Activated naive CD4-positive, alpha-beta T cell treated with anti-CD3 and anti-CD28 coated beads, Interleukin-2, amount 50 U/mL, for 24 hours (primary cell): ENCODE data around the gene ZNF521.
A peak's percentile ranks its signal among the peaks of the same experiment; 100 is the strongest.

ENCODE experiments used
- H3K27ac Mint-ChIP-seq: one replicate; pipeline ENCODE4 v1.8.0; 2021; ENCODE audit warnings: mild to moderate bottlenecking, mixed read lengths
- H3K27me3 Mint-ChIP-seq: one replicate; pipeline ENCODE4 v1.8.0; 2021; ENCODE audit warnings: mixed read lengths
- H3K36me3 Mint-ChIP-seq: one replicate; pipeline ENCODE4 v1.8.0; 2021; ENCODE audit warnings: mixed read lengths
- H3K4me1 Mint-ChIP-seq: one replicate; pipeline ENCODE4 v1.8.0; 2021; ENCODE audit warnings: mixed read lengths
- H3K4me3 Mint-ChIP-seq: one replicate; pipeline ENCODE4 v1.8.0; 2021; ENCODE audit warnings: mild to moderate bottlenecking, mixed read lengths
- H3K9me3 Mint-ChIP-seq: one replicate; pipeline ENCODE4 v1.8.0; 2021; ENCODE audit warnings: mixed read lengths

Gene ZNF521

DNA sequence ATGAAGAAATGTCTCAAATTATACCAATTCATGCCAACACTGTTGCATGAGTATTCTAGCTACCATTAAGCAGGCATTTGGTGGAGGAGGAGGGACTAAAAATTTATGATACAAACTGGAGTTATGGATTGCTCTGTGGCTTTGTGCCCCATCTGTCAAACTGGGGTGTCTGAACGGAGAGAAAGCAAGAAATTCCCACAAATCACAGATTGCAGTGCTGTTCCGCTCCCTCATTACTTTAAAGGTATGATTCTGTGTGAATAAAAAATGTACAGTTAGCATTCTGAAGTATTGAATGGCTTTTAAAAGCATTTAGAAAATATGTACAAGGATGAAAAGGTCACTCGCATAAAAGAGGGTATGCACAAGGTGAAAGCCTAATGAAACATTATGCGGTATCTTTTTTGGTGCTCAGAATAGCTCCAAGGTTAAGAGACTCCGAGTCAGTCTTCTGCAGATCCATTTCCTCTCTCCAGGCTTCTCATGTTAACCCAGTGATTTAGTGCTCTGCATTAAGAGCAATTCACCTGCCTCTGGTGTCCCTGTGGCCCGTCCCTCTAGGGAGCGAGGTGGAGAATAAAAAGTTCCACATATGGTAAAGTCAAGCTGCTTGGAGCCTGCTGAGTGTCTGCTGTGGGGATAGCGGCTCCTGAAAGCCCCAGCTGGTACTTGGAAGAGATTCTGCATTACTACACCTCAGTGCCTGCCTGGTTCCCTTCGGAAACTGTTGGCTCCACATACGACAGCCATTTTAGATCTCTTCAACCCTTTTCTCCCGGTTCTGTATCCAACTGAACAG is 184.2 kb downstream of the ZNF521 start:
- no peaks in the 10 kb centered on the region for H3K9me3 Mint-ChIP-seq
- H3K4me3 Mint-ChIP-seq, result no peak overlapping the region
- peaks cover 1% of the 10 kb centered on the region for H3K27me3 Mint-ChIP-seq
- no peaks in the 10 kb centered on the region for H3K36me3 Mint-ChIP-seq
- peaks cover 27% of the 10 kb centered on the region for H3K4me1 Mint-ChIP-seq
- H3K27ac Mint-ChIP-seq, result no peak overlapping the region

DNA sequence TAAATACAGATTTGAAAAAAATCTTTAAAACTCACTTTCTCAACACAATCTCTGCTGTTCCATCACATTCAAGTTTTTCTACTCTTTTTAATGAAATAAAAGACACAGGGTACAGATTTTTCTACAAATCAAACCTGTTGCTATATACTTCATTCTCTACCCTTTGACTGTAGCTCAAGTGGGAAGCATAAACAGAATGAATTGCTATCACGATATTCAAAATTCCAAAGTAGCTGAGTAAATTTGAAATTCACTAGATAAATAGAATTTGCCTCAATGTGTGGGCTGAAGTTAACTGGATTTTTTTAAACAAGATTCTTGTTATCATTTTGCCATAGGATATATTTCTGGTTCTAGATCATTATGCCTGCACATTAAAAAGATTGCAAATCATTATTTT is 185.9 kb downstream of the ZNF521 start:
- peaks cover 27% of the 10 kb centered on the region for H3K4me1 Mint-ChIP-seq
- H3K27me3 Mint-ChIP-seq, result peaks cover 3% of the 10 kb centered on the region
- no peaks in the 10 kb centered on the region for H3K36me3 Mint-ChIP-seq
- no peaks in the 10 kb centered on the region for H3K9me3 Mint-ChIP-seq
- no peak overlapping the region for H3K4me3 Mint-ChIP-seq
- no peak overlapping the region for H3K27ac Mint-ChIP-seq

DNA sequence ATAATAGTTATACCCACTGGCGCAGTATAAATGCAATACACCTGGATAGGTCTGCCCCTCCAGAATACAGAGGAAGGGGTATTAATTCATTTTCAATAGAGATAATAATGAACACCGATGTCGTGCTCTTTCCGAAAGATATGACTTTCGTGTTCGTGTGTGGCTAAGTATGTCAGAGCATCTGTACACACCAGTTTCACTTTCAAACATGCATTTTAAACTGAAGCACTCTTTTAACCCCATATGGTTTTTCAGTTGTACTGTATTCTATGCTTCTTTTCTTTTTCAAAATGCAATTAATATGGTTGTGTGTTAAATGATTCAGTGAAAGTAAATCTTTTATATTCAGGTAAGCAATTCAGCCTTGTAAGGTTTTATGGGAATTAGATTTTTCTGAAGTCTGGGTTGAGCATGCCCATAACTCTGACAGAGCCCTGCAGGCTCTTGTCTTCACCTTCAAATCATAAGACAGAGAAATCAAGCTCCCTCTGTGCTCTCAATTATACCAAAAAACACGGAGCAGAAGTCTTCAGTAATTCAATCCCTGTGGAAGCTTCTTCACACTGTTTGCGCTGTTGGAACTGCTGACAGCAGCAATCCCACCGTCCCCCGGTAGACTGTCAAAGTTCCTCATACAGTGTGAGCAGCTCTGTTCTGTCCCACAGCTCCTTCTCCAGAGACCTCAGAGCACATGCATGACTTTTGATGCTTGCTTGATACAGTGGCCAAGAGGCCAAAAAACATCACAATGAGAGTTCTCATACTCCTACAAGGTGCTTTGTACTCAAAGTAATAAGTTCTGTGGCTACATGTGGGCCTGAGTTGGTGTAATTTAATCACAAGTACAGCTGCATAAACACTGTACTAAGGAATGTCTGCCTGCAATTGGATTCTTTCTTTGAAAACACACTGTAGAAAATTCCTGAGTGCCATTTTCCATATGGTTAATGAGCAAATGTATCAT is 186.8 kb downstream of the ZNF521 start:
- no peaks in the 10 kb centered on the region for H3K9me3 Mint-ChIP-seq
- H3K27ac Mint-ChIP-seq, result no peak overlapping the region
- no peaks in the 10 kb centered on the region for H3K36me3 Mint-ChIP-seq

DNA sequence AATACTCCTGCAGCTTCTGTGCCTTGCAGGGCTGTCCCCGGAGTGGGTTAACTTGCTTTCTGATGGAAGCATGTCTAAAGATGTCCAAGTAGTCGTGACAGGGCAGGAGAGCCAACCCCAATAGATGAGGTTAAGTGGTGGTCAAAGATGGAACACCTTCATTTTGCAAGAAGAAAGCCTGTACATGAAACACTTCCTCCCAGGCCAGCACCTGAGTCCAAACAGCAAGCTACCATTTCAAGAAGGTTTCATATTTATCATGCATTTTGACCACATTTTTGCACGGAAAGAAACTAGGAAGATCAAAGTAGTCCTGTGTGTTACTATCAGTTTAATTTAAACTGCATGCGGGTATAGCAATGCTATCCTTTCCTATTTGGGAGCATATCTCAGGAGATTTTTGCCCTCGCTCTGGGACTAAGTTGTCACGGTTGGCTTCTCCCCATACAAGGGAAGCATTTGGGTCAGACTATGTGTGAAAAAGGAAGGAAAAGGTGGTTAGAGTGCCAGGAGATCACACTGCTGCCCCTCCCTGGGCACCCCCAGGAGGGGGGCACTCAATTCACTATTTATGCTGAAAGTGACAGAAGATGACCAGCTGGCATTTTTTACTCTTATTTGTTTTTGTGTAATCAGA is 187.6 kb downstream of the ZNF521 start:
- H3K36me3 Mint-ChIP-seq, result no peaks in the 10 kb centered on the region
- no peaks in the 10 kb centered on the region for H3K9me3 Mint-ChIP-seq
- no peak overlapping the region for H3K27ac Mint-ChIP-seq
- H3K4me3 Mint-ChIP-seq, result peak overlapping the region; percentile 74
- peaks cover 3% of the 10 kb centered on the region for H3K27me3 Mint-ChIP-seq
- peaks cover 27% of the 10 kb centered on the region for H3K4me1 Mint-ChIP-seq

More for the DNA sequence above, 186.8 kb downstream of the ZNF521 start:
- Mint-ChIP-seq H3K4me3 (peak overlapping the region; percentile 74), H3K27me3 (peaks cover 3% of the 10 kb centered on the region), H3K4me1 (peaks cover 27% of the 10 kb centered on the region)

DNA sequence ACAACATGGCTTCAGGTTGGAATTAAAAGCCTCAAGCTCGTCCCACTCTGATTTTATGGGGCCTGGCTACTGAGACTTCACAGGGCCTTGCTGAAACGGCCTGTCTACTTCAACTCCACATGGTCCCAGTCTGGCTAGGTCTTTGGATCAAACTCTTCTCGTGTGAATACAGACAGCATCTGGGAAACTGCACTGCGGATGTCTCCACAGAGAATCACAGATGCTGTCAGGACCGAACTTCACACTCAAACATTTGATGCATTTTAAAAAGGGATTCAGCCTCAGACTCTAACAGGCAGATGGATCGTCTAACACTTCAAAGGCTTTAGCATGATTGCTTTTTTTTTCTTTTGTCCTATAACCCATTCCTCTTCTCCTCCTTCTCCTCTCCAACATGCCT is 198.5 kb downstream of the ZNF521 start:
- H3K4me3 Mint-ChIP-seq, result no peak overlapping the region
- H3K27me3 Mint-ChIP-seq, result peaks cover 2% of the 10 kb centered on the region
- no peaks in the 10 kb centered on the region for H3K36me3 Mint-ChIP-seq
- H3K9me3 Mint-ChIP-seq, result peaks cover 5% of the 10 kb centered on the region
- no peak overlapping the region for H3K27ac Mint-ChIP-seq
- H3K4me1 Mint-ChIP-seq, result no peaks in the 10 kb centered on the region

DNA sequence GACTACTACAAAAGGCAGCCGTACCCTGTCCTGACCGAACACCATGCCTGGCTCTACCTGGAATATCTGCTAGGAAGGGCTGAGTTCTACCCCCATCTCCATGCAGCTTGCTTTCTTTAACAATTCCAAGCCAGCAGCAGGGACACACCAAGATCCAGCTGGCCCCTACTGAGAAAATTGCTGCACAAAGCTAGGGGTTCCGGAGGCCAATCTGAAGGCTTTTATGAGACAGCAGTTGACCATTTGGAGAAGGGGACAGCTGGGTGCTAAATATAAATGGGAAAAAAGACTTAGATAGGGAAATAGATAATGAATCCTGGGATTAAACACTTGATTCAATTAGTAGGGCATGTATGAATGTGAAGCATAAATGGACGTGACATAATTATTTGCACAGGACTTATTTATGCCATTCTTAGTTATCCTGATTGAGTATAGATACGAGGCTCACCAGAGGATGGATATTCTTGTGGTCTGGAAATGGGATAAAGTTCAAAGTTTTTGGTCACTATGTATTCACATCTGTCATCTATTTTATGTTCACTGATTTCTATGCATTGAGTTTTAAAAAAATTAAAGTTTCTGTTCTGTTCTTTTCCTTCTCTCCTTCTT is 204.0 kb downstream of the ZNF521 start:
- Mint-ChIP-seq H3K9me3 (no peaks in the 10 kb centered on the region), H3K4me3 (no peak overlapping the region), H3K27ac (no peak overlapping the region), H3K36me3 (no peaks in the 10 kb centered on the region), H3K4me1 (no peaks in the 10 kb centered on the region), H3K27me3 (no peaks in the 10 kb centered on the region)

DNA sequence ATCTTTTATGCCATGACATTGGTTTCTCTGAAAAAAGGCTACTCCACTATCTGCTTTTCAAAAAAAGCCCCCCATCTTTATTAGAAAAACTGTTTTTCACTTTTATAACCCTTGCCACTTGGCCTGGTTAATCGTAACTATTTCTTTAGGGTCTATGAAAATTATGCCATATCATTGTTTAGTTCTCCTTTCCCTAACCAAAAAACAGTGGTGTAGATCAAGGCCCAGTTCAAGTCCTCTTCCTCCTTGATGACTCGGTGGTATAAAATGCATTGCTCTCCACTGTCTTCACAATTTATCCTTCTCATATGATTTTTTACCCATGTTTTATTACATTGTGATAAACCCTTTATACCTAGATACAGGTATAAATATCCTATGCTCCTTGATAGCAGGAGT is 205.5 kb downstream of the ZNF521 start:
- Mint-ChIP-seq H3K27ac (no peak overlapping the region), H3K27me3 (no peaks in the 10 kb centered on the region), H3K4me1 (no peaks in the 10 kb centered on the region), H3K4me3 (no peak overlapping the region), H3K9me3 (no peaks in the 10 kb centered on the region), H3K36me3 (no peaks in the 10 kb centered on the region)

DNA sequence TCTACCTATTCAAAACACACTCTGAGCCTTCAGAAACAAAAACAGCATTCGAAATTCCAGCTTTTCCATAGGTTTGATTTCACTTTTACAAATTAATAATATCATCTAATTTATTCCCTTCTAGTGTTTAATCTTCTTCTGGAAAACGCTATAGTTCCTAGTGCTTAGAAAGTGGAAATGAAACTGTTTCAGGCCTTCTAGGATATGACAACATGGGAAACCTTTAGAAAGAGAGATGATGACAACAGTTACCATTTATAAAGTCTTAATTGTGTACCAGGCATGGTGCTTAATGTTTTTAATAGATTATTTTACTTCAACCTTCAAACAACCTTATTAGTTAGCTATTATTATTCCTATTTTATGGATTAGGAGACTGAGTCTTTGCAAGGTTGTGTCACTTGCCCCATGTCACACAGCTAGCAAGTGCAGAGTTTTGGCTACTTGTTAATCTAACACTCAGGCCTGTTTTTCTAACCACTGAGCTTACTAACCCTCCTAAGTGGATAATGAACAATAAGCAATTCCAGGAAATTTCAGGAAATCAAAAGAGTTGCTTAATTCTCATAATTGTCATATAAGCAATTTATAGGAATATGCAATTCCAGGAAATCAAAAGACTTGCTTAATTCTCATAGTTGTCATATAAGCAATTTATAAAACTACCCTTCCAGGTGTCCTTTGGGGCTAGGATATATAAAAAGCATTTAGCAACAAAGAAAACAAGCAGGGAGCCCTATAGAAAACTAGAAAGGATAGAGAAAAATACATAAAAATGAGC is 206.0 kb downstream of the ZNF521 start:
- H3K27ac Mint-ChIP-seq, result no peak overlapping the region
- no peaks in the 10 kb centered on the region for H3K36me3 Mint-ChIP-seq
- H3K4me1 Mint-ChIP-seq, result no peaks in the 10 kb centered on the region
- H3K4me3 Mint-ChIP-seq, result no peak overlapping the region
- H3K27me3 Mint-ChIP-seq, result no peaks in the 10 kb centered on the region
- no peaks in the 10 kb centered on the region for H3K9me3 Mint-ChIP-seq

DNA sequence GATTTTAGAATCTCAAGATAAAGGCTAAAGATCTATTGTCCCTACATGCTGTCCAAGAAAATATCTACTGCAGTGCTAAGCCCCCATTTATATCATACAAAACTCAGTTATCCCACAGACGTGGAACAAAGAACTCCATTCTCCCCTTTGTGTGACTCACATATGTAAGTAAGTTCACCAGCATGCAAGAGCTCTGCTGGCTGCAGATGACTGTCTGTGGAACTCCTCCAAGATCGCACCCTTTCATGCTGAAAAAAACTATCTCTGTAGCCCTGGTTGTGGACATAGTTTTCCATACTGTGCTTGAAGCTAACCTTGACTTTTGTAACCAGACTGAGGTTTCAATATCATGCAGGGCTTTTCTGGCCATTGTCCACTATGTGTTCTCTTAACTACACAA is 207.1 kb downstream of the ZNF521 start:
- H3K9me3 Mint-ChIP-seq, result no peaks in the 10 kb centered on the region
- no peak overlapping the region for H3K4me3 Mint-ChIP-seq
- H3K27me3 Mint-ChIP-seq, result no peaks in the 10 kb centered on the region
- no peaks in the 10 kb centered on the region for H3K4me1 Mint-ChIP-seq
- no peak overlapping the region for H3K27ac Mint-ChIP-seq
- H3K36me3 Mint-ChIP-seq, result no peaks in the 10 kb centered on the region

DNA sequence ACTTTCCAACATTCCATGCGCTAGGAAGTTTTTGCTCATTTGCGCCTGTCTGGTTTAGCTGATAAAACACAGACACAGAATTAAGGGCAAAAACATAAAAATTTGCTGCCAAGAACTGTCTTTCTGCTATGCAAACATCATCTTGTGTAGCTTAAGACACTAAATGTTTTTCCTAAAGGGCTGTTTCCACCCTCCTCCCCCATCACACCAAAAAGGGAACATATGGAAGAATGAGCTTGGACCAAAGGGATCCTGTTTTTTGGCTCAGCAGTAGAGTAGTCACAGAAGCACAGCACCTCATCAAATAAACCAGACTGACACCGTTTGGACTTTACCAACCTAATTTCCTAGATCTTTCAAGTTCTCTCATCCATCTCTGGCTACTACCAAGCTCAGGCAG is 210.1 kb downstream of the ZNF521 start:
- H3K4me1 Mint-ChIP-seq, result no peaks in the 10 kb centered on the region
- H3K36me3 Mint-ChIP-seq, result no peaks in the 10 kb centered on the region
- no peaks in the 10 kb centered on the region for H3K9me3 Mint-ChIP-seq
- no peaks in the 10 kb centered on the region for H3K27me3 Mint-ChIP-seq
- H3K27ac Mint-ChIP-seq, result no peak overlapping the region
- no peak overlapping the region for H3K4me3 Mint-ChIP-seq

DNA sequence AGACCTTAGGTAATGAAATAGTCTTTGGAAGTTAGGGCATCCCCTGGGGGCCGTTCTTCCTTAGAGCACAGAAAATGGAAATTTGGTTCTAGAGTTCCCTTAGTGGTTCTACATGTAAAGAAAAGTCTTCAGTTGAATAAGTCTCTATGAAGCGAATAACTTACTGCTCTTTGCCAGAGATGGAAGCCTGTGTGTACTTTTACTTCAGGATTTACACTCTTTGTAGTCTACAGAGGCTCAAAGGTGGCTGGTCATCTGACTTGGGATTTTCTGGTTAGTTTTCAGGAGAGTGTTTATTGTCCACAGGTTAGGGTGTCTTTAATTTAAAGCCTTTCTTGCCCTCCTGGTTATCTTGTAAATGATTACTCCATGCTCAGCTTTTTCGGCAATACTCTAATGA is 210.6 kb downstream of the ZNF521 start:
- Mint-ChIP-seq H3K4me3 (no peak overlapping the region), H3K4me1 (no peaks in the 10 kb centered on the region), H3K27me3 (peaks cover under 1% of the 10 kb centered on the region), H3K27ac (no peak overlapping the region), H3K9me3 (no peaks in the 10 kb centered on the region), H3K36me3 (no peaks in the 10 kb centered on the region)

DNA sequence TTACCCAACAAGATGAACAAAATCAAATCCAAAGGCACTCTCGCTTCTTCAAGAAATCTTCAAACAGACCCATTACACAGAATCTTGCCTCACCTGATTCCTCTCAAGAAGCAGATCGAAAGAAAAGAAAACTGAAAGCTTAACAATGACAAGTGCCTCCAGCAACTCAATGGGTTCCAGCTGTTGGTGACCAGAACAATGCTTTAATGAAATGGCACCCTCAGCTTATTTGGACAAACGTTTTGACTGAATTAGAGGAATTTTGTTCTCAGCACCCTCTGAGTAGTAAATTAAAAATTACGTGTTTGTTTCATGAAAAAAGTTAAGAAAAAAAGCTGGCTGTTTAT is 211.0 kb downstream of the ZNF521 start:
- peaks cover 1% of the 10 kb centered on the region for H3K27me3 Mint-ChIP-seq
- no peak overlapping the region for H3K4me3 Mint-ChIP-seq
- no peak overlapping the region for H3K27ac Mint-ChIP-seq
- no peaks in the 10 kb centered on the region for H3K9me3 Mint-ChIP-seq
- no peaks in the 10 kb centered on the region for H3K36me3 Mint-ChIP-seq
- no peaks in the 10 kb centered on the region for H3K4me1 Mint-ChIP-seq

DNA sequence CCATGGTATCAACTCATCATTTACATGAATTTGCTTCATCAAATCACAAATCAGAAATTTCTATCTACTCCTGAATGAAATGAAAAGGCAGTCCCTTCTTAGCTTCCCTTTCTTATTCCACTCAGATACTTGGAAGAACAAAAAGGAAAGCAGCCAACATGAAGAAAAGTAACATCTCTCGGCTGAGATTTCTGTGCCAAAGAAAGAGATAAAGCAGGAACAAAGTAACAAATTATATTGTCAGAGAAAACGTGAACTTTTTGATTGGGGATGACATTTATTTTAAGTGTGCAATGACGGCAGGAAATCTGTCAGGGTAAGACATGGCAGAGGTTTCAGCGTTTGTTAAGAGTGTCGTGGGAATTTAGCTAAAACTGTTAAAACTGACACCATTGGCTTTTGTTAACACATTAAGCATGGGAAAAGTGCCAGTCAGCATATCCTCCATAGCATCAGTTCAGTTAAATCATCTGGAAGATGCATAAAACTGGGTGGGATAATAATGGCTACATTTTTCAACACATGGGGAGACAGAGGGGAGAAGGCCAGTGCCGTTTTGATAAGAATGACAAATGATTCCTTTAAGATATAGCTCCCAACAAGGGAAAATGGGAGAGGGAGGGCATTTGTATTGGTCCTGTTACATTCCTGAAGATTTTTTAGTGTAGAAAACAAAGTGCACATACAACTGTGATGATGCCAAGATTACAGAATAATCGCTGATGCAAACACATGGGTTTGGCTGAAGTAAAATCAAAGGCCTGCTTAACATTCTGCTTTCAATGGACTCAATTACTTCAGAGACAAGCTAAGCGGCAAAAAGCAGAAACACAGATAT is 211.6 kb downstream of the ZNF521 start:
- no peaks in the 10 kb centered on the region for H3K9me3 Mint-ChIP-seq

DNA sequence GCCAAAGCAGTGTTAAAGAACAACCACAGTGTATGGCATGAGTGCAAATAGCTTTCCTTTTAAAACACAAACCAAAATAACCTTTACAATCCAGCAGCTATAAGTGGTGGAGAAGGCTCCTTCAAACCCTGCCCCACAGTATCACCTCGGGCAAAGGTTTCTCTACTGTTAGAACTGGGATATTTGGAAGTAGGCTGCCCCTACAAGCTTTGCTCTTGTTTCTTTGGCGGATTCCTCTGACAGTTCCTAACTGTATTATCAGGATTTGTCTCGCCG is 214.8 kb downstream of the ZNF521 start:
- H3K4me1 Mint-ChIP-seq, result no peaks in the 10 kb centered on the region
- H3K36me3 Mint-ChIP-seq, result no peaks in the 10 kb centered on the region
- H3K4me3 Mint-ChIP-seq, result no peak overlapping the region
- H3K9me3 Mint-ChIP-seq, result no peaks in the 10 kb centered on the region
- peaks cover 1% of the 10 kb centered on the region for H3K27me3 Mint-ChIP-seq
- no peak overlapping the region for H3K27ac Mint-ChIP-seq

More for the DNA sequence above, 211.6 kb downstream of the ZNF521 start:
- Mint-ChIP-seq H3K27ac (no peak overlapping the region), H3K4me3 (no peak overlapping the region), H3K27me3 (peaks cover 1% of the 10 kb centered on the region), H3K36me3 (no peaks in the 10 kb centered on the region), H3K4me1 (no peaks in the 10 kb centered on the region)
